Brain microvascular endothelial cell (primary cell): ENCODE data around the gene USP22.

Source experiments
- DNase-seq: peaks from one replicate; pipeline ENCODE4 v3.0.0-alpha.2; 2020
- H3K27ac ChIP-seq: fragments of 250-450 bp; sonication (Bioruptor Pico); 2 replicates; pipeline ENCODE4 v1.5.1; 2020; ENCODE audit warnings: mild to moderate bottlenecking, moderate library complexity
- H3K27me3 ChIP-seq: fragments of 250-450 bp; sonication (Bioruptor Pico); replicated peaks from 2 replicates; pipeline ENCODE4 v1.5.1; 2020; ENCODE audit warnings: mild to moderate bottlenecking
- H3K36me3 ChIP-seq: fragments of 250-450 bp; sonication (Bioruptor Pico); replicated peaks from 2 replicates; pipeline ENCODE4 v1.5.1; 2020; ENCODE audit warnings: mild to moderate bottlenecking
- H3K4me3 ChIP-seq: 2 replicates; pipeline ENCODE4 v1.5.1; 2011; ENCODE audit warnings: low read depth, mild to moderate bottlenecking, control low read depth, low read length, moderate library complexity
- CTCF ChIP-seq: IDR thresholded peaks from 2 replicates; pipeline ENCODE4 v1.5.1; 2011; ENCODE audit warnings: low read depth, mild to moderate bottlenecking, moderate library complexity, low read length, control low read depth, inconsistent platforms; ENCODE audit errors: missing control alignments
- in situ Hi-C: cut with HindIII; loops from 2 replicates; pipeline ENCODE4 v1.10.0; 2017; ENCODE audit warnings: low sequenced_read_pairs, low pct_ligation_motif_present

The USP22 gene

GRCh38 chr17:21082001-21082436 lies 39.2 kb upstream of the USP22 start:
- H3K27ac ChIP-seq, result no peak overlapping the region
- H3K36me3 ChIP-seq, result no peaks in the 10 kb centered on the region
- in situ Hi-C loops, result no loop called here
- no peak for DNase-seq
- no peak overlapping the region for H3K4me3 ChIP-seq
- no peaks in the 10 kb centered on the region for H3K27me3 ChIP-seq
- no peak for TF ChIP-seq CTCF

GRCh38 chr17:21079196-21079595 lies 36.4 kb upstream of the USP22 start:
- H3K27ac ChIP-seq, result no peak overlapping the region
- no peak for DNase-seq
- no peak overlapping the region for H3K4me3 ChIP-seq
- in situ Hi-C loops, result no loop called here
- no peak for TF ChIP-seq CTCF
- no peaks in the 10 kb centered on the region for H3K36me3 ChIP-seq
- no peaks in the 10 kb centered on the region for H3K27me3 ChIP-seq

- Histone ChIP-seq H3K36me3 (no peaks in the 10 kb centered on the region), H3K27ac (no peak overlapping the region), H3K4me3 (no peak overlapping the region), H3K27me3 (no peaks in the 10 kb centered on the region)
- DNase-seq, result no peak
- in situ Hi-C loops, result no loop called here
- no peak for TF ChIP-seq CTCF
Measured at GRCh38 chr17:21078016-21078780, 35.4 kb upstream of the USP22 start.

- Histone ChIP-seq H3K36me3 (no peaks in the 10 kb centered on the region), H3K4me3 (no peak overlapping the region), H3K27ac (no peak overlapping the region), H3K27me3 (no peaks in the 10 kb centered on the region)
- DNase-seq, result no peak
- no peak for TF ChIP-seq CTCF
- in situ Hi-C loops, result no loop called here
Measured at GRCh38 chr17:21077281-21077680, 34.5 kb upstream of the USP22 start.

- H3K27me3 ChIP-seq, result no peaks in the 10 kb centered on the region
- in situ Hi-C loops, result no loop called here
- H3K4me3 ChIP-seq, result no peak overlapping the region
- no peaks in the 10 kb centered on the region for H3K36me3 ChIP-seq
- DNase-seq, result no peak
- TF ChIP-seq CTCF, result no peak
- H3K27ac ChIP-seq, result no peak overlapping the region
Measured at GRCh38 chr17:21076242-21076641, 33.4 kb upstream of the USP22 start.

GRCh38 chr17:21075739-21076085 lies 32.9 kb upstream of the USP22 start:
- Histone ChIP-seq H3K27ac (no peak overlapping the region), H3K4me3 (no peak overlapping the region), H3K27me3 (no peaks in the 10 kb centered on the region), H3K36me3 (no peaks in the 10 kb centered on the region)
- TF ChIP-seq CTCF, result no peak
- in situ Hi-C loops, result no loop called here
- DNase-seq, result no peak
